OCI-LY7 (cell line): ENCODE measurements around the gene STAP2. TPM values are rescaled to one million over a fixed set of nuclear protein-coding genes. Genes with fewer than 3 reads are reported as not detected.

ENCODE experiments used
- BruUV-seq: library from RNA; stranded (reverse); fragments of 400-500 nt; replicated peaks from 2 replicates; lab custom pipeline; 2021; lab: Mats Ljungman, UMichigan
- CTCF ChIA-PET: fragments of 300-600 bp; sonication (Branson Sonifier 250); formaldehyde crosslinking; loops from one replicate; lab custom pipeline; 2022; ENCODE audit warnings: antibody characterized with exemption; ENCODE audit not compliant: unreplicated experiment; lab: Charles Lee
- POLR2A ChIA-PET: fragments of 300-600 bp; sonication (Branson Sonifier 250); formaldehyde crosslinking; loops from one replicate; lab custom pipeline; 2022; ENCODE audit warnings: antibody characterized with exemption; lab: Charles Lee
- DNase-seq: peaks from one replicate; pipeline ENCODE4 v3.0.0-alpha.2; 2015; ENCODE audit warnings: low spot score
- H2AFZ ChIP-seq: fragments of 200-600 bp; sonication (generic), shearing (Covaris generic); 2 replicates; pipeline ENCODE4 v1.6.1; 2014; ENCODE audit warnings: mild to moderate bottlenecking, antibody characterized with exemption, low read length, moderate library complexity
- H3K27ac ChIP-seq: fragments of 200-600 bp; sonication (generic); 2 replicates; pipeline ENCODE4 v1.5.1; 2014; ENCODE audit warnings: mixed run types, low read depth, mild to moderate bottlenecking, moderate library complexity, low read length, inconsistent platforms; ENCODE audit not compliant: poor library complexity, severe bottlenecking
- H3K36me3 ChIP-seq: fragments of 200-600 bp; sonication (generic); 2 replicates; pipeline ENCODE4 v1.6.1; 2014; ENCODE audit warnings: mild to moderate bottlenecking, antibody characterized with exemption, low read length, moderate library complexity, mixed read lengths; ENCODE audit not compliant: insufficient read depth
- H3K4me1 ChIP-seq: fragments of 200-600 bp; sonication (generic); 2 replicates; pipeline ENCODE4 v1.5.1; 2014; ENCODE audit warnings: mild to moderate bottlenecking, low read length; ENCODE audit not compliant: insufficient read depth, poor library complexity, severe bottlenecking
- H3K4me2 ChIP-seq: fragments of 200-600 bp; sonication (generic); 2 replicates; pipeline ENCODE4 v1.6.1; 2014; ENCODE audit warnings: mild to moderate bottlenecking, low read length
- H3K4me3 ChIP-seq: fragments of 200-600 bp; sonication (generic); 2 replicates; pipeline ENCODE4 v1.5.1; 2014; ENCODE audit warnings: mild to moderate bottlenecking, low read depth, low read length; ENCODE audit not compliant: poor library complexity, severe bottlenecking
- H3K79me2 ChIP-seq: fragments of 200-600 bp; sonication (generic); 2 replicates; pipeline ENCODE4 v1.6.1; 2016; ENCODE audit warnings: low read depth, mild to moderate bottlenecking, low read length, moderate library complexity, mixed read lengths; ENCODE audit not compliant: insufficient read depth
- H3K9me2 ChIP-seq: fragments of 200-600 bp; sonication (generic); 2 replicates; pipeline ENCODE4 v1.6.1; 2016; ENCODE audit warnings: mild to moderate bottlenecking, low read length, mixed read lengths; ENCODE audit not compliant: insufficient read depth
- H3K9me3 ChIP-seq: fragments of 200-600 bp; sonication (generic); 2 replicates; pipeline ENCODE4 v1.6.1; 2014; ENCODE audit warnings: mild to moderate bottlenecking, mixed run types, low read length, mixed read lengths
- H4K20me1 ChIP-seq: fragments of 200-600 bp; sonication (generic); 2 replicates; pipeline ENCODE4 v1.6.1; 2014; ENCODE audit warnings: mild to moderate bottlenecking, antibody characterized with exemption, low read length, moderate library complexity, mixed read lengths; ENCODE audit not compliant: insufficient read depth
- CTCF ChIP-seq: fragments of 200-600 bp; sonication (generic); conservative IDR thresholded peaks from 2 replicates; pipeline ENCODE4 v1.5.1; 2014; ENCODE audit warnings: mild to moderate bottlenecking, antibody characterized with exemption, low read length, moderate library complexity, mixed read lengths
- EZH2phosphoT487 ChIP-seq: fragments of 200-600 bp; sonication (generic); IDR thresholded peaks from 2 replicates; pipeline ENCODE4 v1.6.1; 2018; ENCODE audit warnings: low read depth, borderline replicate concordance, mild to moderate bottlenecking, mixed run types, antibody characterized with exemption, low read length, moderate library complexity, mixed read lengths
- intact Hi-C: fragments of 100-400 bp; cut with micrococcal nuclease; formaldehyde crosslinking; loops from one replicate; pipeline ENCODE4 v1.10.0; 2022; ENCODE audit not compliant: unreplicated experiment
- total RNA-seq, 2 experiments: library from RNA; depleted of rRNA in 1 of 2; stranded (reverse); fragments of >200 nt in 1 of 2; shearing (Covaris generic) in 1 of 2; gene quantifications; 2 replicates each; pipeline ENCODE4 v1.2.3, GENCODE V29; 2014 to 2022

Gene STAP2
- total RNA-seq, 2 experiments from 2014 or later, result 1.2 to 1.3 TPM

- Histone ChIP-seq H3K4me1 (peaks cover 54% of the 10 kb centered on the region), H3K4me3 (no peak overlapping the region), H3K36me3 (no peaks in the 10 kb centered on the region), H3K79me2 (peaks cover 22% of the 10 kb centered on the region; the same call in 1 of the 2 replicates), H3K27ac (no peak overlapping the region), H3K9me3 (no peaks in the 10 kb centered on the region), H3K9me2 (no peaks in the 10 kb centered on the region), H4K20me1 (peaks cover 31% of the 10 kb centered on the region), H2AFZ (no peak overlapping the region), H3K4me2 (peak overlapping the region; percentile 78)
- BruUV-seq, result no TSS peak
- DNase-seq, result no peak
- TF ChIP-seq CTCF (no peak), EZH2phosphoT487 (no peak)
- intact Hi-C loops, result no loop called here
- POLR2A ChIA-PET, result interaction anchor here (0.7 kb wide), 1 partner anchor 47 kb away, joined by 6 read pairs; no protein-coding TSS in a partner anchor
- CTCF ChIA-PET, result no interaction called here
These were observed 38.6 kb upstream of the STAP2 start for GRCh38 chr19:4376991-4377781.

GRCh38 chr19:4376671-4376990, 38.0 kb upstream of the STAP2 start:
- DNase-seq, result no peak
- no TSS peak for BruUV-seq
- Histone ChIP-seq H3K36me3 (no peaks in the 10 kb centered on the region), H3K9me3 (no peaks in the 10 kb centered on the region), H3K4me3 (no peak overlapping the region), H4K20me1 (peaks cover 31% of the 10 kb centered on the region), H3K9me2 (no peaks in the 10 kb centered on the region), H3K79me2 (peaks cover 22% of the 10 kb centered on the region; the same call in 1 of the 2 replicates), H2AFZ (no peak overlapping the region), H3K4me1 (peaks cover 54% of the 10 kb centered on the region), H3K27ac (no peak overlapping the region), H3K4me2 (peak overlapping the region; percentile 78)
- TF ChIP-seq CTCF (no peak), EZH2phosphoT487 (no peak)
- ChIA-PET CTCF (no interaction called here), POLR2A (interaction anchor here (0.7 kb wide), 1 partner anchor 48 kb away, joined by 6 read pairs; no protein-coding TSS in a partner anchor)
- intact Hi-C loops, result no loop called here
